NAMALWA (cell line): ENCODE results near the gene GRM7.
A peak's percentile ranks its signal among the peaks of the same experiment; 100 is the strongest.

Experiments used
- DNase-seq: peaks from one replicate; pipeline ENCODE4 v3.0.0-alpha.2; 2015; ENCODE audit warnings: low spot score

The GRM7 gene

GRCh38 chr3:6860954-6861624 is at the start of gene GRM7:
Gene GRM7 (plus strand): TSS chr3:6861115.
- no peak for DNase-seq

- DNase-seq: no peak
These were observed 39.5 kb upstream of the GRM7 start for GRCh38 chr3:6821411-6821810.

GRCh38 chr3:6825524-6825923 is 35.4 kb upstream of the GRM7 start:
- DNase-seq: no peak

DNA sequence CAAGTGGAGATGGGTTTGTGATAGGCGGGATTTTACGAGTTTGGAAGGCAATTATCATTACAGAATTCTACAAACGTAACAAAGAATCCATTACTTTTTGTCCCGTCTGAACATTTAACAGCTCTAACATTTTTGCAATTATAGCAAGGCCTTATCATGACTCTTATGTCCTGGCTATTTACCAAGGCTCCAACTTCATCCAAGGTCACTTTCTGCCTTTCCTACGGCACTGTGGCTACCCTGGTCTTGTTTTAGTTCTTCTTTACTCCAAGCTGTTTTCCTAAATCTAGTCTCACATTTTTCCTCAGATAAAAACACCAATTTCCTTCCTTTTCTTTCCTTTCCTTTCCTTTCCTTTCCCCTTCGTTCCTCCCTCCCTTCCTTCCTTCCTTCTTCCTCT is 33.5 kb upstream of the GRM7 start:
- DNase-seq: no peak

GRCh38 chr3:6844723-6845122 is 16.2 kb upstream of the GRM7 start:
- no peak for DNase-seq

GRCh38 chr3:6854184-6854583 is 6.7 kb upstream of the GRM7 start:
- no peak for DNase-seq

GRCh38 chr3:6857510-6857909 is 3.4 kb upstream of the GRM7 start:
- DNase-seq: no peak

DNA sequence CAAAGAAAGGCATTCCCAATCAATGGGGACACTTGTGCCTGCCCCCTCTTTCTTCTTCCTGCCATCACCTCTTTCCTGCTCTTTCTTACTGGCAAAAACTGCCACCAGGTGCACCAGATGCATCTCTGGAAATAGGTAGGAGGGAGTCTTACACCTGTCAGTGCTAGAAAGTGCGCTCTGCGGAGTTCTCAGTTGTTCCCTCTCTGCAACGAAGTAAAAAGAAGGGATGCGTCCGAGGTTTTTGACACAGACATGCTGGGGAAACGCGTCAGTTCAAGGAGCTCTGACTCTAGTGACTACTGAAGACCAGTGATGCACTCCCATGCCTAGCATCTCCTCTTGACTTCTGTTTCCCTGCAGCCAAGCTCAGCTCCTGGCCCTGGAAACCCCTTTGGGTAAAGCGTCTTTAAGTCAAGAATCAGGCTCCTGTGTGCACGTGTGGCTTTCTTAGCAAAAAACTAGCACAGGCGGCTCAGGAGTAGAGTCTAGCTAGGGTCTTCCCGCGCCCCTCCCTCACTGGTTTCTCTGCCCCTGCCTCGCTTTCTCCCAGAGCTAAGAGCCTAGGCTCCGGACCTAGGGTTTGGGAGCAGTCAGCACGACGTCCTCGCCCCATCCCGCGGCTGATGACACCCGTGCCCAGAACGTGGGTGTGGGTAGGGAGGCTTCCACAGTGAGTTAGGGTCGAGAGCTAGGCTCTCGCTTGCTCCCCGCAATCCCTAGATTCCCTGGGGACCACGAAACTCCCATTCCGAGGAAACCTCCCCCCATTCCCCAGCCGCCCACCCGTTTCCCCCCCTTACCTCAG is 564 bp upstream of the GRM7 start:
- no peak for DNase-seq

DNA sequence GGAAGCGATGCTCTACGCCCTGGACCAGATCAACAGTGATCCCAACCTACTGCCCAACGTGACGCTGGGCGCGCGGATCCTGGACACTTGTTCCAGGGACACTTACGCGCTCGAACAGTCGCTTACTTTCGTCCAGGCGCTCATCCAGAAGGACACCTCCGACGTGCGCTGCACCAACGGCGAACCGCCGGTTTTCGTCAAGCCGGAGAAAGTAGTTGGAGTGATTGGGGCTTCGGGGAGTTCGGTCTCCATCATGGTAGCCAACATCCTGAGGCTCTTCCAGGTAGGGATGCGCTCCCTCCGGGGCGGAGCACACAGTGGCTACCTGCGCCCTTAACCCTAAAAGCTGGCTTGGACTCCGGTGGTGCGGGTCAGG is 698 bp downstream of the GRM7 start:
- no peak for DNase-seq

DNA sequence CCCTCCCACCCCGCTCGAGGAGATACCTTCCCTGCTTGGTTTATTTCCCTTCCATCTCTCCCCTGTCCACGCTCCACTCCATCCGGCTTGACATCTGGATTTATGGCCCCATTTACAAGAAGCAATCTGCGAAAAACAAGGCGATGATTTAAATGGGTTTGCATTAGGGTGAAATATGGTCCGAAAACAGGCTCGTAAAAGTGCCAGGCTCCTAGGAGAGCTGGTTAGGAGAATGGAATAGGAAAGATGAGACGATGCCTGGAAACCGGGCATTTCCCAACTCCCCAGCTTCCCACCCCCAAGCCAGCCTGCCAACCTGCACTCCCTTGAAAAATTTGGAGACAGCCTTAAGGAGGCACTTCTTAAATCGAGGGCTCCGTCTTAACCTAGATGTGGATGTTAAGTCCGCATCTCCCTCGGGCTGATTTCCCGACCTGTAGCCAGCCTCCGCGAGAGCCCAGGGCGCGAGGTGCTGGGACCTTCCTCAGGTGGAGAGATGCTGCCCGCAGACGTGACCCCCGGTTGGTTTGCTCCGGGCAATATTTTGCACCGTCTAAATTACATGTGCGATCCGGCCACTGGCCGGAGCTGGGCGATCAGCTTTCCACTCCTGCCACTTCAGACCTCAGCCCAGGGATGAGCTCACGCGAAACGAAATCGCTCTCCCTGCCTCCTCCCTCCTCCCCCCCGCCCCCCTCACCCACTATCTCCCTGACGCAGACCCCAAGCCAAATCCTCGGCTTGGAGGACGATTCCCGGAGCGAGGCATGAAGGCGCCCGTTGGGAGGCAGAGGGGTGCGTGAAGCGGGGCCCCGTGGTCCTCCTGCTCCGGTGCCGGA is 1.3 kb downstream of the GRM7 start:
- no peak for DNase-seq

DNA sequence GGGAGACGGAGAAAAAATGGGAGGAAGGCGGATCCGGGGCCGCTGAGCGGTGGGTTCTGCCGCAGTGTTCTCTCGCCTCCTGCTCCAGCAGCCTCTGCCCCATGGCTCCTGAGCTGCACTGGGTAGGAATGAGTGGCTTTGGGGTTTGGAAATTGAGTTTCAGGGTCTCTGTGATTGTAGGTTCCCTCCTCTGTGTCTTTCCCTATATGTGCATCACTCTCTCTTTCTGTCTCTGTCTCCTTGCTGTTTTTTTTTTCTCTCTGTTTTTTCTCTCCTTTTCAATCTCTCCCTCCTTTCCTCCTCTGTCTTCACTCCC is 1.9 kb downstream of the GRM7 start:
- DNase-seq: no peak

DNA sequence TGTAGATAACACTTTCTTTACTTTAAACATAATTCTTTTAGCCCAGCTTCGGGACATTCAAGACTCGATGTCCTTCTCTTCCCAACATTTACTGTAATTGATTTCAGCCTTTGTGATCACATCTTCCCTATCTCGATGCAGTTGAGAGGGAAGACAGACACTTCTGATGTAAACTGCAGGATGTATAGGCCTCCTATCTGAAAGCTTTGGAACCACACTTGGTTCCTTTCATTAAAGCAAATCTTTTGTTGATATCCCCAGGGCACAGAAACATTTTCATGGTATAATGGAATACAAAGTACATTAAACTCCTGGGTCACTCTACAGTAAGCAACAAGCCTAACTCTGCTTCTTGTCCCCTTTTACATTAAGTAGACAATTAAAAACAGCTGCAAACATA is 6.4 kb downstream of the GRM7 start:
- no peak for DNase-seq

GRCh38 chr3:6878731-6879130 is 17.8 kb downstream of the GRM7 start:
- no peak for DNase-seq

DNA sequence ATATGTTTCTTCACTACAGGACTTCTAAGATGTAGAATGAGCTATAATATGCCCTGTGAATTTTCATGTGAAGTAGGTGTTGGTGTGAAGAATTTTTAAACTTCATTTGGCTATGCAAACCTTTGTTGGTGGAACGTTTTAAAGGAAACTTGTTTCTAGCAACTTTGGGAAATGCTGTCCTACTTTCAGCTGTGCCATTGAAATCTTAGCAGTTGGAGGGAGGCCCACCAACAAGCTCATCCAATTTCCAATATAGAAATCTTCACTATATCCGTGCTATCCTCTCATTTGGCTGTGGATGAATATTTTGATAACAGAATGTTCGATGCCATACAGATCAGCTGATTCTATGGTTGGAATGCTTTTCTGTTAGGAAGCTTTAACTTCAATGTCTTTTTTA is 51.3 kb downstream of the GRM7 start:
- no peak for DNase-seq

- no peak for DNase-seq
These were observed 55.0 kb downstream of the GRM7 start for GRCh38 chr3:6915898-6916297.

GRCh38 chr3:6921066-6921465 is 60.2 kb downstream of the GRM7 start:
- DNase-seq: no peak

- no peak for DNase-seq
These were observed 61.0 kb downstream of the GRM7 start for GRCh38 chr3:6921876-6922275.

DNA sequence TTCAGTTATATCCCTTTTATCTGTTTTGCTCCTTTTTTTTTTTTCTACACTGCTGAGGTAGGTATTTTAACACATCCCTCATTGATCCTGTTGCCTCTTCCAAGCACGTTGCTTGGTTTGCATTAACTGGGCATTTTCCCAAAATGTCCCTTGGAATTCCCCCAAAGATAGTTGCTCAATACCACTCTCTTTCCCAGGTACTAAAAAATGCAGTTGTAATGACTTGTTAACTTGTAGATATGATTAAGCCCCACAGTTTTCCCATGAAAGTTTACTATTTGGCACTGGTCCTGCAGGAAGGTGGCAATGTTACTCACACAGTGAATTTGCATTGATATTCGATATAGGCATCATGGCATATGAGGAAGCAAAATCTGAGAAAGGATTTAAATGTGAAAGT is 67.1 kb downstream of the GRM7 start:
- no peak for DNase-seq

DNA sequence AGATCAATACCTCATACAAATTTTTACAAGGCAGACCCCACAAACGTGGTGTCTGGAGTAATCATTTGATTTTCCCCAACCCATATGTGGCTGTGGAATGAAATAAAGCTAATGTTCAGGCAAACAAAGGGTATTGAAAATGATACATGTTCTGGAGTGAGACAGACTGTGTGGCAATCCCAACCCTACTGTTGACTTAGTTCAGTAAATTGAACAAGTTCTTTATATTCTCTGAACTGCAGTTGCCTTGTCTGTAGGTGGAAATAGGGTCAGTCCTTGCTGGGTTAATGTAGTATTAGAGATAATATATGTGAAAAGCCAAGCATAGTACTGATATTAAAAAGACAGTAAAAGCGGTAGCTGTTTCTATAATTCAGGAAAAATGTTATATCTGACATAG is 69.0 kb downstream of the GRM7 start:
- no peak for DNase-seq

DNA sequence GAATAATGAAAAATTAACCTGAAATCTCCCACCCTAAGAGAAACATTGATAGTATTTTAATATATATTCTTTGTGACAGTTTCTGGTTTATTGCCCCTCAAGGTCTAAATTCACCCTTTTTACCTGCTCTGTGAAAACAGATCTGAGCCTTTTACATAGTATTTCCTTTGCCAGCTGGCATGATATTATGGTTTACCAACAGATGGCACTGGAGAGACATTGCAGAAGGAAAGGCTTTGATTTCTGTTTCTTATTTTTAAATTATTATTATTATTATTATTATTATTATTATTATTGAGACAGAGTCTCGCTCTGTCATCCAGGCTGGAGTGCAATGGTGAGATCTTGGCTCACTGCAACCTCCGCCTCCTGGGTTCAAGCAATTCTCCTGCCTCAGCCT is 74.5 kb downstream of the GRM7 start:
- peak; percentile 16 for DNase-seq

- DNase-seq: no peak
These were observed 75.1 kb downstream of the GRM7 start for GRCh38 chr3:6935970-6936369.

DNA sequence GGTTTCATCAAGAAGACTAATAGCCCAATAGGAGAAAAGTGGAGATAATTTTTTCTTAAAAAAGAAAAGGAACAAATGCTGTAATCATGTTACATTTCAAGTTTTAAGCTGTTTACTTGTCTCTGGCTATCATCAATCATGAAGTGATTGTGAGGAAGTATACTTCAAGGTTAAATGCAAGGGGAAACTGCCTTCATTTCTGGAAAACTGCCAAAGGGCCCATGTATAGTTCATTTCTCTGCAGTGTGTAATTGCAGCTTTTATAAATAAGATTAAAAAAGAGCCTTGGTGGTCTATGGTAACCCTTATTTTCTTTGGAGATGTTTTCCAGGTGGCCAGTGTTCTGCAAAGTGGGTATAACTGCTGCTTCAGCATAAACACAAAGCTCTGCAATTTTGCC is 101.9 kb downstream of the GRM7 start:
- no peak for DNase-seq

- DNase-seq: no peak
These were observed 105.0 kb downstream of the GRM7 start for GRCh38 chr3:6965881-6966280.
